OCI-M2 (cell line): Measurements from ENCODE around the gene KPRP.

Experiments used
- DNase-seq: peaks from one replicate; lab custom pipeline; 2025; ENCODE audit not compliant: unreplicated experiment; lab: John Stamatoyannopoulos, UW

The KPRP gene

GRCh38 chr1:152757747-152758146 lies at the start of gene KPRP:
TSS of gene KPRP (plus strand) at chr1:152758025. CDS start at chr1:152759589, 1,564 bp downstream.
- no peak for DNase-seq

- DNase-seq, result no peak
Observed at GRCh38 chr1:152718238-152718637, 39.6 kb upstream of the KPRP start.

GRCh38 chr1:152725261-152725660 lies 32.6 kb upstream of the KPRP start:
- DNase-seq, result no peak

- no peak for DNase-seq
Observed at GRCh38 chr1:152728986-152729385, 28.8 kb upstream of the KPRP start.

- no peak for DNase-seq
Observed at GRCh38 chr1:152735648-152736047, 22.2 kb upstream of the KPRP start.

GRCh38 chr1:152737997-152738396 lies 19.8 kb upstream of the KPRP start:
- no peak for DNase-seq

- no peak for DNase-seq
Observed at GRCh38 chr1:152739841-152740240, 18.0 kb upstream of the KPRP start.

GRCh38 chr1:152741656-152742055 lies 16.2 kb upstream of the KPRP start:
- DNase-seq, result no peak

GRCh38 chr1:152743371-152744145 lies 14.3 kb upstream of the KPRP start:
- no peak for DNase-seq

GRCh38 chr1:152745289-152745704 lies 12.5 kb upstream of the KPRP start:
- DNase-seq, result no peak

GRCh38 chr1:152745765-152746444 lies 11.9 kb upstream of the KPRP start:
- DNase-seq, result no peak

- no peak for DNase-seq
Observed at GRCh38 chr1:152747831-152748230, 10.0 kb upstream of the KPRP start.

GRCh38 chr1:152752225-152752624 lies 5.6 kb upstream of the KPRP start:
- DNase-seq, result no peak

GRCh38 chr1:152753586-152753985 lies 4.2 kb upstream of the KPRP start:
- no peak for DNase-seq

- DNase-seq, result no peak
Observed at GRCh38 chr1:152756872-152757271, 953 bp upstream of the KPRP start.

- DNase-seq, result no peak
Observed at GRCh38 chr1:152758636-152759035, 811 bp downstream of the KPRP start.

GRCh38 chr1:152759453-152760173 lies 1.8 kb downstream of the KPRP start:
- DNase-seq, result no peak

- no peak for DNase-seq
Observed at GRCh38 chr1:152760551-152761190, 2.8 kb downstream of the KPRP start.

GRCh38 chr1:152761609-152762213 lies 3.9 kb downstream of the KPRP start:
- no peak for DNase-seq

GRCh38 chr1:152768847-152769533 lies 11.2 kb downstream of the KPRP start:
- DNase-seq, result no peak
